ENCODE data around the gene SLC35F5. TPM values are rescaled to one million over a fixed set of nuclear protein-coding genes. Genes with fewer than 3 reads are reported as not detected.
"Not testable (repeated sequence)": the region's sequence is repeated elsewhere in the genome, so short reads cannot be mapped to it uniquely, and the experiment has no call there.

The SLC35F5 gene
- total and polyA plus RNA-seq, 7 donors = 23.1 to 86.3 (median 48.9) TPM

DNA sequence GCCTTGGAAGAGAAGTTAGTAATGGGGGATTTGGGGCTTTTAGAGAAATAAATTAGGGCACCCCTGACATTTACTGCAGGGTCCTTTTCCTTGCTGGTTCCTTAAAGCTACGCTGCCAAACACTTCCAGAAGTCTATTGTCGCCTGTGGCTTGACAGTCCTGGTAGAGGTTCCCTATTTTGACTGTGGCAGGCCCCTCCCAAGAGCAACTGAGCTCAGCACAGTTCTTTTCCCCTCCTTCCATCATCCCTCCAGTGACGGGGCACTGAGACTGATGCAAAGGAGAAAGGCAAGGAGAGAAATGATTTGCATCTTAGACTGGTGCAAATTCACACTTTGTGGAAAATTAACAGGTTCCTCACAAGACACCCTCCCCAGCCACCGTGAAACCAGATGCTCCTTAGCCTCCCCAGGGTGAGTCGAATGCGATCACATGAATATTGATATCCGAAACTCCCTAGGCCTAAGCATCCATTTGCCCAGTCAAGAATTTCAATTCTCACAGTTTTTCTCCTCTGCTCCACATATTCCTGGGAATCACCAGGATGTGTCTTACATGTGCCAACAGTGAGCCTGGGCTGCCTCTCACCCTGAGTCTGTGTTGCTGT is 84.0 kb downstream of the SLC35F5 start:
- no peak for DNase-seq
- no peak overlapping the region for H3K4me3 ChIP-seq
- H3K27me3 ChIP-seq (ENCODE audit: insufficient read depth in 3 of 3, low read length in 2 of 3) = no peaks in the 10 kb centered on the region
- TF ChIP-seq, protein P1, sequence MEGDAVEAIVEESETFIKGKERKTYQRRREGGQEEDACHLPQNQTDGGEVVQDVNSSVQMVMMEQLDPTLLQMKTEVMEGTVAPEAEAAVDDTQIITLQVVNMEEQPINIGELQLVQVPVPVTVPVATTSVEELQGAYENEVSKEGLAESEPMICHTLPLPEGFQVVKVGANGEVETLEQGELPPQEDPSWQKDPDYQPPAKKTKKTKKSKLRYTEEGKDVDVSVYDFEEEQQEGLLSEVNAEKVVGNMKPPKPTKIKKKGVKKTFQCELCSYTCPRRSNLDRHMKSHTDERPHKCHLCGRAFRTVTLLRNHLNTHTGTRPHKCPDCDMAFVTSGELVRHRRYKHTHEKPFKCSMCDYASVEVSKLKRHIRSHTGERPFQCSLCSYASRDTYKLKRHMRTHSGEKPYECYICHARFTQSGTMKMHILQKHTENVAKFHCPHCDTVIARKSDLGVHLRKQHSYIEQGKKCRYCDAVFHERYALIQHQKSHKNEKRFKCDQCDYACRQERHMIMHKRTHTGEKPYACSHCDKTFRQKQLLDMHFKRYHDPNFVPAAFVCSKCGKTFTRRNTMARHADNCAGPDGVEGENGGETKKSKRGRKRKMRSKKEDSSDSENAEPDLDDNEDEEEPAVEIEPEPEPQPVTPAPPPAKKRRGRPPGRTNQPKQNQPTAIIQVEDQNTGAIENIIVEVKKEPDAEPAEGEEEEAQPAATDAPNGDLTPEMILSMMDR (IDR thresholded peaks at IDR 0.05) = no peak
- intact Hi-C loops (cut with DNase I) = no loop called here
- H3K9me3 ChIP-seq = no peaks in the 10 kb centered on the region
- ATAC-seq = no peak
- H3K36me3 ChIP-seq (ENCODE audit: insufficient read depth in 1 of 2, low read depth in 1 of 2) = no peaks in the 10 kb centered on the region
- H3K27ac ChIP-seq = no peak overlapping the region
- WGBS, 3 donors = 56 to 65% (median 57%) methylated on average over 7 of the region's 7 CpGs
- H3K4me1 ChIP-seq = no peaks in the 10 kb centered on the region

DNA sequence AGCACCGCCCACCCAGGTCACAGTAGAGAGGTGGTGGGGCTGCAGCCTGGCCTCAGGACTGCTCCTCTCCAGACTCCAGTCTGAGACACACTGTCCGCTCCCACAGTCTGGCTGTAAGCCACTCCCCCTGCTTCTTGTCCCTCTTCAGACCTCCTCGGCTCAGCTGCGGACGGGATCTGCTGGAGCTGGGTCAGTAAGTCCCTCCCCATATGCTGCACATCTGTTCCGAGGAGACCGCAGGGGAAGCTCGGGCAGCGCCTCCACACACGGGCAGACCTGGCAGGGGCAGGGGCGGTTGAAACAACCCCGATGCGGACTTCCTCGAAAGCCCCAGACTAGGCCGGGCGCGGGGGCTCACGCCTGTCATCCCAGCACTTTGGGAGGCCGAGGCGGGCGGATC is 87.4 kb downstream of the SLC35F5 start:
- H3K27me3 ChIP-seq (ENCODE audit: insufficient read depth in 3 of 3, low read length in 2 of 3); H3K27ac ChIP-seq; DNase-seq; H3K9me3 ChIP-seq; ATAC-seq; H3K36me3 ChIP-seq (ENCODE audit: insufficient read depth in 1 of 2, low read depth in 1 of 2); H3K4me1 ChIP-seq; intact Hi-C loops (cut with DNase I); H3K4me3 ChIP-seq: not testable (repeated sequence)
- 85 to 93% (median 90%) methylated on average over 15 to 21 of the region's 21 CpGs for WGBS, 3 donors

DNA sequence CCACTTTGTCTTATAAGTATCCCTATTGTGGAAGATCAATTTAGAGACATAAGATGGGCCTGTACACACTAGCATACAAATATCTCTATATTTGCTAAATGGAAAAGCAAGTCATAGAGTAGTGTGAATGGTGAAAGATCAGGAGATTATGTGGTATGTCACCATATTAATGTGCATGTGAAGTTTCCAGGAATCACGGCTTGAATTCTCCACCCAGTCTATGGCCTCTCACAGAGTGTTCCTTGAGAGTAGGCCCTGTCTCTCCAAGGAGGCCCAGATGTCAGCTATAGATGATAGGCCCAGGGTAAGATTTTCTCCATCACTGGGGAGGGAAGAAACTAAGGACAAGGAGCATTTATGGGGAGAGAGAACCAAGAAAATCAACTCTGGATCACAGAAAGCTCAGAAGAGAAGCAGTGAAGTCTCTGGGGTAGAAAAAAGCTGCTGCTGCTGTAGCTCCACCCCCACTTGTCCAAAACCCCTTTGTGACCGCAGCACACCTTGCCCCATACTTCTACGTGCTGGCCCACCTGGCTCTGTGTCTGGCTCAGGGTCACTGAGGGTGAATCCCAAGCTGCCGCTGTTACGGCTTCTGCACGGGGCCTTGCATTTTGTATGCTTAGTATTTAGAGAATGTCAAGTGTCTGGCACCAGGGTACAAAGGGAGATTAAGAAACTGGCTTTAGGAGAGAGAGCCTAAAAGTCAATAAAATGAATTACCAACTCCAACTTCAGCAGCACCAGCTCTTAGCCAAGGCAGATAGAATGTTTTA is 91.5 kb downstream of the SLC35F5 start:
- H3K4me3 ChIP-seq; H3K9me3 ChIP-seq; DNase-seq; H3K27me3 ChIP-seq (ENCODE audit: insufficient read depth in 3 of 3, low read length in 2 of 3); ATAC-seq; H3K36me3 ChIP-seq (ENCODE audit: insufficient read depth in 1 of 2, low read depth in 1 of 2); intact Hi-C loops (cut with DNase I); H3K4me1 ChIP-seq; H3K27ac ChIP-seq: not testable (repeated sequence)
- WGBS, 3 donors = 44 to 71% (median 51%) methylated on average over 6 of the region's 6 CpGs

DNA sequence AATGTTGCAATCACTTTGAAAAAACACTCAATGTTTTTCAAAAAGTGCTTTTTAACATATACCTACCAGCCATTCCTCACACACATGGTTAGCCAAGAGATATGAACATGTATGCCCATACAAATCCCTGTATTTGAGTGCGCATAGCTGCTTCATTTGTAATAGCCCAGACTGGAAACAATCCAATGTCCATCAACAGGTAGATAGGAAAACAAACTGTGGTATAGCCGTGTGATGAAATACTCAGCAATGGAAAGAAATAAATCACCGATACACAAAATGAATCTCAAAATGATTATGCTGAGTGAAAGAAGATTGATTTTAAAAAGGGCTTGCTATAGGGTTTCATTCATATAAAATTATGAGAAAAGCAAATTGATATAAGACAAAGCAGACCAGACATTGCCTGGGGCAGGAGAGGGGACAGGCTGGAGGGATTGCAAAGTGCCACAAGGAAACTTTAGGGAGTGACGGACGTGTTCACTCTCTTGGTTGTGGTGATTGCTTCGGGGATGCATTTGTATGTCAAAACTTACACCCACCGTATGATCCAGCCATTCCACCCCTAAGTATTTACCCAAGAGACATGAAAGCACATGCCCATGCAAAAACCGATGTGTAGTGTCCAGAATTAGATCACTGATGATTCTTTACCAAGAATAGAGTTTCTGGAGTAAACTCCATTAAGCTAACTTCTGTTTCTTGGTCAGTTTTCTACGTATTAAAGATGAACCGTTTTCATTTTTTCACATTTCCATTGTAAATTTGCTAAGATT is 93.0 kb downstream of the SLC35F5 start:
- not testable (repeated sequence) for H3K27me3 ChIP-seq (ENCODE audit: insufficient read depth in 3 of 3, low read length in 2 of 3)

More for the DNA sequence above, 93.0 kb downstream of the SLC35F5 start:
- H3K9me3 ChIP-seq; ATAC-seq; H3K36me3 ChIP-seq (ENCODE audit: insufficient read depth in 1 of 2, low read depth in 1 of 2); H3K4me3 ChIP-seq; H3K27ac ChIP-seq; DNase-seq; H3K4me1 ChIP-seq; intact Hi-C loops (cut with DNase I): not testable (repeated sequence)
- WGBS, 3 donors = 81 to 84% (median 81%) methylated on average over 10 of the region's 10 CpGs

Other genes starting within 250 kb of the SLC35F5 start
- gene RABL2A, start 129.4 kb downstream of the SLC35F5 start, total RNA-seq = 1 to 10 TPM; 2.6 to 5.3 (median 3.5) TPM
- gene RABL2A, start 129.4 kb downstream of the SLC35F5 start, polyA plus RNA-seq = 1 to 10 TPM; 1.1 to 5.3 (median 3.5) TPM
- gene ACTR3, start 133.4 kb upstream of the SLC35F5 start, total RNA-seq = 100 to 1,000 TPM in 1 of 4 donors, 10 to 100 TPM in 3; 55.5 to 113 (median 88.2) TPM
- gene ACTR3, start 133.4 kb upstream of the SLC35F5 start, polyA plus RNA-seq = 100 to 1,000 TPM in 1 of 3 donors, 10 to 100 TPM in 2; 34.3 to 104 (median 79.7) TPM

All from psoas muscle (tissue), 8 donors.